SU-DHL-6 (cell line): ENCODE results near the gene FBXW4.

Experiments
- EZH2phosphoT487 ChIP-seq: fragments of 200-600 bp; sonication (generic), shearing (Covaris generic); conservative IDR thresholded peaks from 2 replicates; pipeline ENCODE4 v1.6.1; 2018; ENCODE audit warnings: mild to moderate bottlenecking, antibody characterized with exemption, low read length, moderate library complexity, mixed read lengths
- TF ChIP-seq, protein P1 (sequence below): fragments of 200-600 bp; sonication (generic); IDR thresholded peaks from one replicate; pipeline ENCODE4 v1.5.1; 2017; ENCODE audit warnings: antibody characterized with exemption, mild to moderate bottlenecking, low read length, moderate library complexity; ENCODE audit not compliant: insufficient read depth, poor library complexity, severe bottlenecking

DNA sequence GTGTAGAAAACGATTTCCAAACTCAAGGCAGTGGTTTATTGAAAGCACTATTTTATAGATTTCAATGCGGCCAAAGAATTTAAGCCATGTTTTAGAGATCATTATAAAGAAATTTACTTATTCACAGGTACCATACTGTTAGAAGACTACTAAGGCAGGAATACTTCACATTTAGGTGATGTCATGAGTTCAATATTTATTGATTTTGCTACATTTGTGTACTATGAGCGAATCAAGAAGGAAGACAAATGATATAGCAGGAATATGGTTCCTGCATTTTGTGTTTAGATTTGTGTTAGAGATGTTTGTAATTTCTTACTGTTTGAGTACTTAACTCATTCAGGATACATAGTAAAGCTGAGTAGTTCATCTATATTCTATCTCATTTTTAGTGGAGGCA, 1.7 kb upstream of the FBXW4 start:
- TF ChIP-seq, protein P1, sequence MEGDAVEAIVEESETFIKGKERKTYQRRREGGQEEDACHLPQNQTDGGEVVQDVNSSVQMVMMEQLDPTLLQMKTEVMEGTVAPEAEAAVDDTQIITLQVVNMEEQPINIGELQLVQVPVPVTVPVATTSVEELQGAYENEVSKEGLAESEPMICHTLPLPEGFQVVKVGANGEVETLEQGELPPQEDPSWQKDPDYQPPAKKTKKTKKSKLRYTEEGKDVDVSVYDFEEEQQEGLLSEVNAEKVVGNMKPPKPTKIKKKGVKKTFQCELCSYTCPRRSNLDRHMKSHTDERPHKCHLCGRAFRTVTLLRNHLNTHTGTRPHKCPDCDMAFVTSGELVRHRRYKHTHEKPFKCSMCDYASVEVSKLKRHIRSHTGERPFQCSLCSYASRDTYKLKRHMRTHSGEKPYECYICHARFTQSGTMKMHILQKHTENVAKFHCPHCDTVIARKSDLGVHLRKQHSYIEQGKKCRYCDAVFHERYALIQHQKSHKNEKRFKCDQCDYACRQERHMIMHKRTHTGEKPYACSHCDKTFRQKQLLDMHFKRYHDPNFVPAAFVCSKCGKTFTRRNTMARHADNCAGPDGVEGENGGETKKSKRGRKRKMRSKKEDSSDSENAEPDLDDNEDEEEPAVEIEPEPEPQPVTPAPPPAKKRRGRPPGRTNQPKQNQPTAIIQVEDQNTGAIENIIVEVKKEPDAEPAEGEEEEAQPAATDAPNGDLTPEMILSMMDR, result no peak
- no peak for TF ChIP-seq EZH2phosphoT487
